ENCODE results near the gene GTF3C5.

DNA sequence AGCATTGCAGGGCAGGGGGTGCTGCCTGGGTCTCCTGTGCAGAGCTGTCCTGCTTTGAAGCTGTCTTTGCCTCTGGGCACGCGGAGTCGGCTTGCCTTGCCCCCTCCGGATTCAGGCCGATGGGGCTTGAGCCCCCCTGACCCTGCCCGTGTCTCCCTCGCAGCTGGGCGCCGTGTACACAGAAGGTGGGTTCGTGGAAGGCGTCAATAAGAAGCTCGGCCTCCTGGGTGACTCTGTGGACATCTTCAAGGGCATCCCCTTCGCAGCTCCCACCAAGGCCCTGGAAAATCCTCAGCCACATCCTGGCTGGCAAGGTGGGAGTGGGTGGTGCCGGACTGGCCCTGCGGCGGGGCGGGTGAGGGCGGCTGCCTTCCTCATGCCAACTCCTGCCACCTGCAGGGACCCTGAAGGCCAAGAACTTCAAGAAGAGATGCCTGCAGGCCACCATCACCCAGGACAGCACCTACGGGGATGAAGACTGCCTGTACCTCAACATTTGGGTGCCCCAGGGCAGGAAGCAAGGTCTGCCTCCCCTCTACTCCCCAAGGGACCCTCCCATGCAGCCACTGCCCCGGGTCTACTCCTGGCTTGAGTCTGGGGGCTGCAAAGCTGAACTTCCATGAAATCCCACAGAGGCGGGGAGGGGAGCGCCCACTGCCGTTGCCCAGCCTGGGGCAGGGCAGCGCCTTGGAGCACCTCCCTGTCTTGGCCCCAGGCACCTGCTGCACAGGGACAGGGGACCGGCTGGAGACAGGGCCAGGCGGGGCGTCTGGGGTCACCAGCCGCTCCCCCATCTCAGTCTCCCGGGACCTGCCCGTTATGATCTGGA, 33.7 kb downstream of the GTF3C5 start:
- TF ChIP-seq, protein P1, sequence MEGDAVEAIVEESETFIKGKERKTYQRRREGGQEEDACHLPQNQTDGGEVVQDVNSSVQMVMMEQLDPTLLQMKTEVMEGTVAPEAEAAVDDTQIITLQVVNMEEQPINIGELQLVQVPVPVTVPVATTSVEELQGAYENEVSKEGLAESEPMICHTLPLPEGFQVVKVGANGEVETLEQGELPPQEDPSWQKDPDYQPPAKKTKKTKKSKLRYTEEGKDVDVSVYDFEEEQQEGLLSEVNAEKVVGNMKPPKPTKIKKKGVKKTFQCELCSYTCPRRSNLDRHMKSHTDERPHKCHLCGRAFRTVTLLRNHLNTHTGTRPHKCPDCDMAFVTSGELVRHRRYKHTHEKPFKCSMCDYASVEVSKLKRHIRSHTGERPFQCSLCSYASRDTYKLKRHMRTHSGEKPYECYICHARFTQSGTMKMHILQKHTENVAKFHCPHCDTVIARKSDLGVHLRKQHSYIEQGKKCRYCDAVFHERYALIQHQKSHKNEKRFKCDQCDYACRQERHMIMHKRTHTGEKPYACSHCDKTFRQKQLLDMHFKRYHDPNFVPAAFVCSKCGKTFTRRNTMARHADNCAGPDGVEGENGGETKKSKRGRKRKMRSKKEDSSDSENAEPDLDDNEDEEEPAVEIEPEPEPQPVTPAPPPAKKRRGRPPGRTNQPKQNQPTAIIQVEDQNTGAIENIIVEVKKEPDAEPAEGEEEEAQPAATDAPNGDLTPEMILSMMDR (IDR thresholded peaks at IDR 0.05) = no peak
- TF ChIP-seq POLR2A (IDR thresholded peaks at IDR 0.05) = no peak
